ENCODE results near the gene RBM20. TPM values are rescaled to one million over a fixed set of nuclear protein-coding genes. Genes with fewer than 3 reads are reported as not detected.

Gene RBM20
- total RNA-seq, 1 experiment from 2014 or later: 0.10 TPM

DNA sequence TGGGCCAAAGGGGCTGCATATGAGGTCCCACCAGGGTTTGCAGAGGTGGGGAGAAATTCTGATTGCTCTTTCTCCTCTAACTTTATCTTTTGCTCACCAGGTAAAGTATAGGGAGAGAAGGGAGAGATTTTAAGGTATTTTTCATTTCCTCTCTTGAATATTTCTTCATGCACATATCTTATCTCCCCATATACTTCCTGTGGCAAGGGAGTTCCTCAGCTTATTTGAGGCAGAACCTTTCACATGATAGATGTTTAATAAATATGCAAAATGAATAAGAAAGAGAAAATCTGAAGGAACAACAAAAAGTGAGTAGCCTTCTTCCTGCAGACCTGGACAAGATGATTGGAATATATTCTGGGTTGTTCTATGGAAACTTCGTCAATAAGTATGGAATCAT lies 160.2 kb downstream of the RBM20 start:
- CTCF ChIA-PET: interaction anchor here (0.6 to 1.0 kb wide), 2 partner anchors 54 to 95 kb away, joined by 3 read pairs; no protein-coding TSS in a partner anchor
- H3K27me3 ChIP-seq (ENCODE audit: control insufficient read depth, insufficient read depth, low read length): peaks cover 15% of the 10 kb centered on the region; the same call in 1 of the 2 replicates
- no peak overlapping the region for H3K27ac ChIP-seq (ENCODE audit: low read length)
- intact Hi-C loops (cut with micrococcal nuclease; ENCODE audit: unreplicated experiment) (no loop called here), in situ Hi-C loops (cut with HindIII; ENCODE audit: low pct_unique_long_range_greater_than_20kb, low sequenced_read_pairs) (no loop called here)
- no peaks in the 10 kb centered on the region for H3K36me3 ChIP-seq (ENCODE audit: control insufficient read depth, insufficient read depth, low read length)
- DNase-seq (ENCODE audit: low read depth, low spot score): no peak
- POLR2A ChIA-PET: no interaction called here
- H3K9me3 ChIP-seq (ENCODE audit: control insufficient read depth, insufficient read depth, low read depth, low read length): no peaks in the 10 kb centered on the region
- peaks cover 2% of the 10 kb centered on the region; the same call in 1 of the 2 replicates for H3K4me1 ChIP-seq (ENCODE audit: control insufficient read depth, insufficient read depth, low read length)
- H3K4me3 ChIP-seq (ENCODE audit: low read depth in 2 of 2, low read length in 2 of 2): no peak overlapping the region
- no TSS peak for BruUV-seq (replicated peaks)
- TF ChIP-seq POLR2AphosphoS5 (IDR thresholded peaks at IDR 0.05; ENCODE audit: low read depth, low read length): no peak
- no peak for TF ChIP-seq TCF7L2 (IDR thresholded peaks at IDR 0.05; ENCODE audit: low read depth, low read length)
- TF ChIP-seq, protein P1, sequence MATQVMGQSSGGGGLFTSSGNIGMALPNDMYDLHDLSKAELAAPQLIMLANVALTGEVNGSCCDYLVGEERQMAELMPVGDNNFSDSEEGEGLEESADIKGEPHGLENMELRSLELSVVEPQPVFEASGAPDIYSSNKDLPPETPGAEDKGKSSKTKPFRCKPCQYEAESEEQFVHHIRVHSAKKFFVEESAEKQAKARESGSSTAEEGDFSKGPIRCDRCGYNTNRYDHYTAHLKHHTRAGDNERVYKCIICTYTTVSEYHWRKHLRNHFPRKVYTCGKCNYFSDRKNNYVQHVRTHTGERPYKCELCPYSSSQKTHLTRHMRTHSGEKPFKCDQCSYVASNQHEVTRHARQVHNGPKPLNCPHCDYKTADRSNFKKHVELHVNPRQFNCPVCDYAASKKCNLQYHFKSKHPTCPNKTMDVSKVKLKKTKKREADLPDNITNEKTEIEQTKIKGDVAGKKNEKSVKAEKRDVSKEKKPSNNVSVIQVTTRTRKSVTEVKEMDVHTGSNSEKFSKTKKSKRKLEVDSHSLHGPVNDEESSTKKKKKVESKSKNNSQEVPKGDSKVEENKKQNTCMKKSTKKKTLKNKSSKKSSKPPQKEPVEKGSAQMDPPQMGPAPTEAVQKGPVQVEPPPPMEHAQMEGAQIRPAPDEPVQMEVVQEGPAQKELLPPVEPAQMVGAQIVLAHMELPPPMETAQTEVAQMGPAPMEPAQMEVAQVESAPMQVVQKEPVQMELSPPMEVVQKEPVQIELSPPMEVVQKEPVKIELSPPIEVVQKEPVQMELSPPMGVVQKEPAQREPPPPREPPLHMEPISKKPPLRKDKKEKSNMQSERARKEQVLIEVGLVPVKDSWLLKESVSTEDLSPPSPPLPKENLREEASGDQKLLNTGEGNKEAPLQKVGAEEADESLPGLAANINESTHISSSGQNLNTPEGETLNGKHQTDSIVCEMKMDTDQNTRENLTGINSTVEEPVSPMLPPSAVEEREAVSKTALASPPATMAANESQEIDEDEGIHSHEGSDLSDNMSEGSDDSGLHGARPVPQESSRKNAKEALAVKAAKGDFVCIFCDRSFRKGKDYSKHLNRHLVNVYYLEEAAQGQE (IDR thresholded peaks at IDR 0.05; ENCODE audit: insufficient read depth in 1 of 2, low read depth in 2 of 2, low read length in 1 of 2): no peak
- no peak for TF ChIP-seq CTCF (IDR thresholded peaks at IDR 0.05)
- no peak for TF ChIP-seq SIN3A (IDR thresholded peaks at IDR 0.05; ENCODE audit: borderline replicate concordance, insufficient read depth, low read depth, low read length)
- ATAC-seq: no peak

DNA sequence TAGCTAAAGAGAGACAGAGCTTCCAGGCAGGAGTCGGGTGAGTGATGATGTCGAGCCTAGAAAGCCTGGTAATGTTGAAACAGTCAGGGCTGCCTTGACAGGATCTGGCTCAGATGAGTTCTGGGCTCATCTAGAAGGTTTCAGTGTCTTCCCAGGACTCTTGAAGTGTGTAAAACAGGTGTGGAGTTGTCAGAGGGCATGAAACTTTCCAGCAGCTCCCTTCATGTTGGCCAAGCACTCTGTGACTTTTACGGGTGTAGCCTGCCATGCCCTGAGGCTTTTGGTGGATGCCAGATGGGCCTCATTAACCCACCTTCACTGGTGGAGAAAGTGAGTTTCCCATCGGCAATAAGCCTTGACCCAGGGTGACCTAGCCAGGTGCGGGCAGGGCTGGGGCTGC lies 161.2 kb downstream of the RBM20 start:
- ATAC-seq (no peak), DNase-seq (ENCODE audit: low read depth, low spot score) (no peak)
- intact Hi-C loops (cut with micrococcal nuclease; ENCODE audit: unreplicated experiment) (no loop called here), in situ Hi-C loops (cut with HindIII; ENCODE audit: low pct_unique_long_range_greater_than_20kb, low sequenced_read_pairs) (no loop called here)
- no peak overlapping the region for H3K4me3 ChIP-seq (ENCODE audit: low read depth in 2 of 2, low read length in 2 of 2)
- ChIA-PET POLR2A (no interaction called here), CTCF (no interaction called here)
- peaks cover 2% of the 10 kb centered on the region; the same call in 1 of the 2 replicates for H3K4me1 ChIP-seq (ENCODE audit: control insufficient read depth, insufficient read depth, low read length)
- BruUV-seq (replicated peaks): no TSS peak
- peaks cover 15% of the 10 kb centered on the region; the same call in 1 of the 2 replicates for H3K27me3 ChIP-seq (ENCODE audit: control insufficient read depth, insufficient read depth, low read length)
- H3K27ac ChIP-seq (ENCODE audit: low read length): peak overlapping the region; percentile 48; the same call in 1 of the 2 replicates
- no peaks in the 10 kb centered on the region for H3K36me3 ChIP-seq (ENCODE audit: control insufficient read depth, insufficient read depth, low read length)
- TF ChIP-seq TCF7L2 (IDR thresholded peaks at IDR 0.05; ENCODE audit: low read depth, low read length) (no peak), CTCF (IDR thresholded peaks at IDR 0.05) (no peak), SIN3A (IDR thresholded peaks at IDR 0.05; ENCODE audit: borderline replicate concordance, insufficient read depth, low read depth, low read length) (no peak), POLR2AphosphoS5 (IDR thresholded peaks at IDR 0.05; ENCODE audit: low read depth, low read length) (no peak)
- TF ChIP-seq, protein P1 (IDR thresholded peaks at IDR 0.05; ENCODE audit: insufficient read depth in 1 of 2, low read depth in 2 of 2, low read length in 1 of 2): no peak
- no peaks in the 10 kb centered on the region for H3K9me3 ChIP-seq (ENCODE audit: control insufficient read depth, insufficient read depth, low read depth, low read length)

Data from Panc1 (cell line).